AG20443 (cell line): Measurements from ENCODE around the gene TNNI3.

Experiments used
- DNase-seq: peaks from one replicate; pipeline ENCODE4 v3.0.0; 2012; ENCODE audit warnings: low spot score, mixed read lengths

TNNI3 gene

GRCh38 chr19:55157064-55157908 lies at the start of gene TNNI3:
Gene TNNI3 (minus strand): TSS chr19:55157732. CDS start chr19:55157589, 143 bp downstream.
- no peak for DNase-seq

DNA sequence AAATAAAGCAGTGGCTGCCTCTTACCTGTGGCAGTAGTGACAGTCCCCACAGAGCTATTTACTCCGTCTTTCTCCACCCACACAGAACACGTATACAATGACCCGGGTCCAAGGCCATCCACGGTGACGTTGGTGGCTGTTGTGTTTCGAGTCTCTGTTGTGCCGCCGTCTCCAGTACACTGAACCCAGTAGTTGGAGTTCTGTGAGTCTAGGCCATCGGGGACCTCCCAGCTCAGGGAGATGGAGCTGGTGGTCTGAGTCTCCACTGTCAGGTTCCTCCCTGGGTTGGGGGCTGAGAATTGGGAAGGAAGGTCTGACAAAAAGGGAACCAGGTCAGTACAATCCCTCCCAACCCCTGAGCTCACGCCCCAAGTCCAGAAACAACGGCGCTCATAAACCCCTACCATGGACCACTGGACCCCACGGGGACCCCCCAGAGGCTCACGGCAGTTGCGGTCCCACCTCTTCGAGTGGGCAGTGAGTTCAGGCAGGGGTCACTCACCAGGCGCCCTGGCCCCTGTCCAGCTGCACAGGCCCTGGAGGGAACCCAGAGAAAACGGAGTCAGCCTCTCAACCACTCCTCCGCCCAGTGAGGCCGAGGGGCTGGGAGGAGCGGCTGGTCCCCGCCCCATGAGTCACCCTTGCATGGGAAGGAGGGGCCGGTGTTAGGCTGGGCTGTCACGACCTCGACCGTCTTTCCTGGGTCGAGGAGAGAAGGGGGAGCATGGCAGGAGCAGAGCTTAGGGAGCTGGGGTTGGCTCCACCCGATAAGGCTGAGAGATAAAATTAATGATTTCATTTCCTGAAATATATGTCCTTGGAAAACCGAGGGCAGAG lies 49.4 kb upstream of the TNNI3 start:
- DNase-seq: peak; percentile 99

DNA sequence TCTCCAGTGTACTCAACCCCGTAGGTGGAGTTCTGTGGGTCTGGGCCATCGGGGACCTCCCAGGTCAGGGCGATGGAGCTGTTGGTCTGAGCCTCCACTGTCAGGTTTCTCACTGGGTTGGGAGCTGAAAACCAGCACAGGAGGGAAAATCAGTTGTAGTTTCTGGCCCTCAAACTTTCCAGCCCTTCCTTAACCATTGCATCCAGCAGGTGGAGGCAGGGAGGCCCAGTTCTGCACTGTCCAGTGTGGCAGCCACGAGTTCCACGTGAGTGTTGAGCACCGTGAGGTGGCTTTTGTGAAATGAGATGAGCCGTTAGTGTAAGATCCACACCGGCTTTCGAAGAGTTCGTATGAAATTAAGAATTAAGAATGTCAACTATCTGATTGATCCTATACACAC lies 44.7 kb upstream of the TNNI3 start:
- peak; percentile 16 for DNase-seq

DNA sequence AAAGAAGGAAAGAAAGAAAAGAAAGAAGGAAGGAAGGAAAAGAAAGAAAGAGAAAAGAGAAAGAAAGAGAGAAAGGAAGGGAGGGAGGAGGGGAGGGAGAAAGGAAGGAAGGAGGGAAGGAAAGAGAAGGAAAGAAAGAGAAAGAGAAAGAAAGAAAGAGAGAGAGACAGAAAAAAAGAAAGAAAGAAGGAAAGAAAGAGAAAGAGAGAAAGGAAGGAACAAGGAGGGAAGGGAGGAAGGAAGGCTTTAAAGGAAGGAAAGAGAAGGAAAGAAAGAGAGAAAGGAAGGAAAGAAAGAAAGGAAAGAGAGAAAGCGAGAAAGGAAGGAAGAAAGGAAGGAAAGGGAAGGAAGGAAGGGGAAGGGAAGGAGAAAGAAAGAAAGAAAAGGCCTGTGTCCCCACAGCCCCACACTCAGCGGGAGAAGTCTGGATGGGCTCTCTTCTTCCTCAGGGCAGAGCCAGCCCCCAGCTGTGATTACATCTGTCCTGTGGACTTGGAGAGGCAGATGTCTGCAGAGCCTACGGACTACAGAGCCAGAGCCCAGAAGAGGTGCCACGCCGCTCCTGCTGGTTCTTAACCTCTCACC lies 42.2 kb upstream of the TNNI3 start:
- DNase-seq: no peak

GRCh38 chr19:55198651-55199050 lies 41.1 kb upstream of the TNNI3 start:
- no peak for DNase-seq

GRCh38 chr19:55197528-55197927 lies 40.0 kb upstream of the TNNI3 start:
- DNase-seq: no peak

DNA sequence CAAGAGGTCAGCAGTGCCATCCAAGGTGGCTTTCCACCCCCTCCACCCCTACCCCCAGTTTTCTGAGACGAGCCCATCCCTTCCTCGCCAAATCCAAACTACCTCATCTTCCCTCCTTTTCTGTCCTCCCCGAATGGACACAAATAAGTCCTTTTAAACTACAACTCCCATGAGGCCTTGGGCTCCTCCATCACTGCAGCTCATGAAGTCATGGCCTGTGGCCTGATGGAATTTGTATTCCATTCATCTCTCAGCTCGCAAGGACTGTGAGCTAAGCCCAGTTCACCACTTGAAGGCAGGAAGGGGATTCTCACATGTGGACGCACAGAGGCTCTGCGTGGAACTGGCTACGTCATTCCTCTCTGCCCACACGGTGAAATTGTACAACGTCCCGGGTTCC lies 39.3 kb upstream of the TNNI3 start:
- no peak for DNase-seq

DNA sequence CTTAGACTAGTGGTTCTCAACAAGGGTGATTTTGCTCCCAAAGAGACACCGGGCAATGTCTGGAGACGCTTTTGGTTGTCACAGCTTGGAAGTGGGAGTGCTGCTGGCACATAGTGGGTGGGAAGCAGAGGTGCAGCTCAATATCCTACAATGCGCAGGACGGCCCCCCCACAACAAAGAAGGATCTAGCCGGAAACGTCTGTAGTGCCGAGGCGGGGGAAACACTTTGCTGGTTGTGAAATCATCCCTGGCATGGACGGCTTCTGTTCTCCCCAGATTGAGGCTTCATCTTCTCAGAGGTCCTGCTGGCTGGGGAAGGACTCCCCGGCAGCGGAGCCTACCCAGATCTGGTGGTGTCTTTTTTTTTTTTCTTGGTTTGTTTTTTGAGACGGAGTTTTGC lies 35.9 kb upstream of the TNNI3 start:
- DNase-seq: no peak

- peak; percentile 81 for DNase-seq
These were observed 31.9 kb upstream of the TNNI3 start for GRCh38 chr19:55189403-55189835.

DNA sequence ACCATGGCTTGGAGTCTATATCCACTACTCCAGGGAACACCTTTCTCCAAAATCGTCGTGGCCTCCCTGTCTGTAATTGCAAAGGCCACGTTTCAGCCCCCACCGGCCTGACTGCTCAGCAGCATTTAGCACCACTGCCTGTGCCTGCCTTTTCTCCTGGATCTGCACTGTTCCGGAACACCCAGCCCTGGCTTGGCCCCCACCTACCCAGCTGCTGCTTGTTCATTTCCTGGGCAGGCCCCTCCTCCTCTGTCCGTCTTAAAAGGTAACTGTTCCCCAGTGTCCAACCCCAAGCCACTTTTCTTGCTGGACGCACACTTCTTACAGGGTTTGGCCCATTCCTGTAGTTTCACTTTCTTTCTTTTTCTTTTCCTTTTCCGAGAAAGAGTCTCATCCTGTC lies 31.1 kb upstream of the TNNI3 start:
- no peak for DNase-seq

- no peak for DNase-seq
These were observed 28.5 kb upstream of the TNNI3 start for GRCh38 chr19:55186080-55186479.

DNA sequence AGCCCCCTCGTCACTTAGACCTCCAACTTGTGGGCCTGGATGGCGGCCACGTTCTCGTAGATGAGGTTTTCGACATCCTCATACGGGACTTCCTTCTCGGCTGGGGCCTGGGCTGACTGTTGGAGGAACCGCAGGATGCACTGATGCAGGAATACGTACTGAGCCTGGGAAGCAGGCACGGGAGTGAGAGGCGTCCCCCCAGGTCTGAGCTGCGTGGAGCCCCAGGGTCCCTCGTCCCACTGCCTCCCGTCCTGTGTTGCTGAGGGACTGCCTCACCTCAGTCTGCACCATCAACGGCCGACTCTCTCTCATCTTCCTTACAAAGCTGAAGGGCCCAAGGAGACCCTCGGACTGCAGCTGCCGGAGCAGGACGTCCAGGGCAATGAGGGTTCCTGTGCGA lies 24.2 kb upstream of the TNNI3 start:
- no peak for DNase-seq

DNA sequence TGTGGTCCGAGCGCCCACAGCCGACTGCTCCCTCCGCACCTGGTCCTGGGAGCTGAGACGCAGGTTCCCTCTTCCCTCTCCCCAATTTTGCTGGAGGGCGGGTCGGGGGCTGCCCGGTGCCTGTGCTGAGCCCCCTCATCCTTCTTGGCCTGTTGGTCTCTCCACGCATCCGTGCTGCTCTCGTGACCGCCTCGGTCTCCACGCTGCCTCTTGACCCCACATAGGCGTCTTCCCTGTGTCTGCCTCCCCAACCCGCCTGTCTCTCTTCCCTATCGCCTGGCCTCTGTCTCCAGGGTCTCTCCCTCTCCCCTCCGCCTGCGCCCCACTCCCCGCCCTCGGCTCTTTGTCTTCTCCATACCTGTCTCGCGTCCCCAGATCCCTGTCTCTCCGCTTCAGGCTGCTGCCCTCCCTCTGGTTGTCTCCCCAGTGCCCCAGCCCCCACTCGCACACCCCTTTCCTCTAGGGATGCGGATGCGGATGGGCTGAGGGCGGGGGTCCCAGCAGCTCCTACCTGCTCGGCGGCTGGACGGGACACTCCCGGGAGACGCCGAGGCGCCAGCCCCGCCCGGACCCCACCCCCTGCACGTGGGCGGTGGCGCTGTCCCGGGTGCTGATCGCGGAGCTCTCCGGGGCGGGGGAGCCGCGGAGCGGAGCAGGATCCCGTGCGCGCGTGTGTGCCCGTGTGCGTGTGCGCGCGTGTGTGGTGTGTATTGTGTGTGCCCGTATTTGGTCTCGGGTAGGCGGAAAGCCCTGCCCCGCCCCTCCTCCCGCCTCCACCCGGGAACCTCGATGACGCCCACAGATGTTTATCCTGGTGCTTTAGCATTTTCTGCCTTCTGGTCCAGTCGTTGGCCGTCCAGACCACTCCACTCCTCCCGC lies 22.3 kb upstream of the TNNI3 start, which contains the start of gene SYT5:
Gene SYT5, minus strand, starts transcription at position 684 of the 879 bp plus-strand sequence. CDS start 1,248 bp downstream, outside the sequence.
- peak; percentile 85 for DNase-seq

- DNase-seq: peak; percentile 86
These were observed 21.5 kb upstream of the TNNI3 start for GRCh38 chr19:55178781-55179599.

DNA sequence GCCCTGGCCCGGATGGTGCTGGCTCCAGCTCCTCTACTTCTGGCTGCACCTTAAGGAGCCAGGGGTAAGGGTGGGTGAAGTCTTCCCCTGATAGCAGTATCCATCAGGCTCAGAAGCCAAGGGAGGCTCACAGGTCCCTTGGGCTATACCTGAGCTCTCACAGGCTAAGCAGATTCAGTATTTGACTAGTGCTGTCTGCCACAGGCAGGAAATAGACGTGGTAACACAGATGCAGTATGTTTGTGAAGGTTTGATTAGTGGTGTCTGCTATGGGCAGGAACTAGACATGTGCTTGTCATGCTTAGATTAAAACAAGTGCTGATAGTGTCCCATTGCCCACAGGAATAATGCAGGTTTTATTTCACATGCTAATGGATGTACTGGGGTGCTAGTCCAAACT lies 18.5 kb upstream of the TNNI3 start:
- DNase-seq: no peak

- DNase-seq: no peak
These were observed 17.8 kb upstream of the TNNI3 start for GRCh38 chr19:55175117-55175867.

DNA sequence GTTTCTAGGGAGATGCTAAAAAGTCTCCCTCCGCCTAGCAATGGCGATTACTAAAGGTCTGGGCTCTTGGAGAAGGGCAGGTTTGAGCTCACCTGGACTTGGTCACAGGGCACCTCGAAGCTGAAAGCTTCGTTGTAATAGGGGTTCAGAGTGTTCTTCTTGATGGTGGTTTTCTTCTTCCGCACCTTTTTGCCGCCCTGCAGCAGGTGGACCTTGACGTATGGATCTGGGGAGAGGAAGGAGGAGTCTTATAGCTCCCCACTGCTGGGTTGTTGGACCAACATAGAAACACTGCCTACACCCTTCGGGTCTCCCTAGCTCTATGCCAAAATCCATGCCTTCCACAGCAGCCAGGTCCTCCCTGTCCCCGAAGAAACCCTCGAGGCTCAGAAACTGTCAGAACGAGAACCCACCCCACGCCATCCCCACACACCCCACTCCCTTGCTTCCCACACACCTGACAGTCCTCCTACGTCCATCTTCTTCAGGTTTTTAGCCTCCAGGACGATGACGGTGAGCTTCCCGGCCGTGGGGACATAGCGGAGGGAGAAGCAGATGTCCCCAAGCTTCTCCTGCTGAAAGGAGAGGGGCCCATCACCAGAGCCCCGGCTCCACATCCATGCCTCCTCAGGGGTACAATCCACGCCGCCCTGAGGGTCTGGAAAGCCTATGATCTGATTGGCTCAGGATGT lies 17.0 kb upstream of the TNNI3 start:
- no peak for DNase-seq

DNA sequence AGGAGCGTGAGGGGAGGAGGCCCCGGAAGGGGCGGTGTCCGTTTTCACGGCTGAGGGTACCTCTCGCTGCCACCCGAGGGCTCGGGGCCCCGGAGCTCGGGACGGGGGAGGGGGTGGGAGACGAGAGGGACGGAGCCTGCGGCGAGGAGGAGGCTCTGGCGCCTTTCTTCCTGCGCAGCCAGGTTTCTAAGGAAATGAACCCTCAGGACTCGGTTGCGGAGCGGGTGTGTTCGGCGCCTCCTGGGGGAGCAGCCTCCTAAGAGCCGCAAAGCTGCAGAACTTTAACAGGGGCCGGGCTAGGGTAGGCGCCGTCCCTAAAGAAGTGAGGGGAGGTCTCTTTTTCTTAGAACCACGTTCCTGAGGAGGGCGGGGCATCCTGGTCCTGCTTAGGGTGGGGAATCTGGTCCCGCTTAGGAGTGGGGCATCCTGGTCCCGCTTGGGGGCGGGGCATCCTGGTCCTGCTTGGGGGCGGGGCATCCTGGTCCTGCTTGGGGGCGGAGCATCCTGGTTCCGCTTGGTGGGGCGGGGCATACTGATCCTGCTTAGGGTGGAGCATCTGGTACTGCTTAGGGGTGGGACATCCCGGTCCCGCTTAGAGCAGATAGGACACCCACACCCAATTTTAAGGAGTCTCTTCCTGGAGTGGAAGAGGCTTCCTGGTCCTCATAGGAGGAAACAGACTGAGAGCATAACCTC lies 16.3 kb upstream of the TNNI3 start:
- peak; percentile 95 for DNase-seq
